NT2/D1 (cell line): Measurements from ENCODE around the gene MCL1.
"Not testable (repeated sequence)": the region's sequence is repeated elsewhere in the genome, so short reads cannot be mapped to it uniquely, and the experiment has no call there.

Experiments used
- SUZ12 ChIP-seq: IDR thresholded peaks from 2 replicates; pipeline ENCODE4 v1.6.1; 2011; ENCODE audit not compliant: insufficient read length, insufficient read depth; ENCODE audit errors: extremely low read depth
- YY1 ChIP-seq: IDR thresholded peaks from 2 replicates; pipeline ENCODE4 v1.6.1; 2011; ENCODE audit not compliant: insufficient read length, insufficient read depth
- ZNF274 ChIP-seq: IDR thresholded peaks from 2 replicates; pipeline ENCODE4 v1.6.1; 2011; ENCODE audit warnings: mild to moderate bottlenecking, low read depth, low read length

GRCh38 chr1:150581962-150582361 lies 2.6 kb upstream of the MCL1 start:
- TF ChIP-seq ZNF274, YY1, SUZ12: not testable (repeated sequence)
